Measurements from ENCODE around the gene OR6J1.

DNA sequence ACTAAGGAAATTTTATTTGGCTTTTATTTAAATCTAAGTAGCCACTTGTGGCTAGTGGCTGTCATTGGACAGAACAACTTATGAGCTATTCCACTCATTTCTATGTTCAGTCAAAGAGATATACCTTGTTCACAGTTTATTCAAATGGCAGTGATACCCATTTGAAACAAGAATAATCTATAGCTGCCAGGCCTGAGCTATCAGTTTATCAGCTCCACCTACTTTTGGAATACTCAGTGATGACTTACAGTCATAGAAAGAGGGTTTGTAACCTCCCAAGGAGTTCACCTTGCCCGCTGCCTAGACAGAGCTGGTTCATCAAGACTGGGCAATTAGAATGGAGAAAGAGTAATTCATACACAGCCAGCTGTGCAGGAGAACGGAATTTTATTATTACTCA, 50.6 kb downstream of the OR6J1 start:
- TF ChIP-seq, protein P1, sequence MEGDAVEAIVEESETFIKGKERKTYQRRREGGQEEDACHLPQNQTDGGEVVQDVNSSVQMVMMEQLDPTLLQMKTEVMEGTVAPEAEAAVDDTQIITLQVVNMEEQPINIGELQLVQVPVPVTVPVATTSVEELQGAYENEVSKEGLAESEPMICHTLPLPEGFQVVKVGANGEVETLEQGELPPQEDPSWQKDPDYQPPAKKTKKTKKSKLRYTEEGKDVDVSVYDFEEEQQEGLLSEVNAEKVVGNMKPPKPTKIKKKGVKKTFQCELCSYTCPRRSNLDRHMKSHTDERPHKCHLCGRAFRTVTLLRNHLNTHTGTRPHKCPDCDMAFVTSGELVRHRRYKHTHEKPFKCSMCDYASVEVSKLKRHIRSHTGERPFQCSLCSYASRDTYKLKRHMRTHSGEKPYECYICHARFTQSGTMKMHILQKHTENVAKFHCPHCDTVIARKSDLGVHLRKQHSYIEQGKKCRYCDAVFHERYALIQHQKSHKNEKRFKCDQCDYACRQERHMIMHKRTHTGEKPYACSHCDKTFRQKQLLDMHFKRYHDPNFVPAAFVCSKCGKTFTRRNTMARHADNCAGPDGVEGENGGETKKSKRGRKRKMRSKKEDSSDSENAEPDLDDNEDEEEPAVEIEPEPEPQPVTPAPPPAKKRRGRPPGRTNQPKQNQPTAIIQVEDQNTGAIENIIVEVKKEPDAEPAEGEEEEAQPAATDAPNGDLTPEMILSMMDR (conservative IDR thresholded peaks at IDR 0.05 in 1 of 2, IDR thresholded peaks at IDR 0.05 in 1 of 2; ENCODE audit: low read depth in 1 of 2, low read length in 2 of 2): no peak
- TF ChIP-seq EZH2 (IDR thresholded peaks at IDR 0.05; ENCODE audit: low read length, missing control alignments): no peak
